ENCODE measurements around the gene SFTA2. TPM values are rescaled to one million over a fixed set of nuclear protein-coding genes. Genes with fewer than 3 reads are reported as not detected.

SFTA2 gene
- total and polyA plus RNA-seq, 2 experiments from 2014 or later = 8.8 TPM; not detected in 1

DNA sequence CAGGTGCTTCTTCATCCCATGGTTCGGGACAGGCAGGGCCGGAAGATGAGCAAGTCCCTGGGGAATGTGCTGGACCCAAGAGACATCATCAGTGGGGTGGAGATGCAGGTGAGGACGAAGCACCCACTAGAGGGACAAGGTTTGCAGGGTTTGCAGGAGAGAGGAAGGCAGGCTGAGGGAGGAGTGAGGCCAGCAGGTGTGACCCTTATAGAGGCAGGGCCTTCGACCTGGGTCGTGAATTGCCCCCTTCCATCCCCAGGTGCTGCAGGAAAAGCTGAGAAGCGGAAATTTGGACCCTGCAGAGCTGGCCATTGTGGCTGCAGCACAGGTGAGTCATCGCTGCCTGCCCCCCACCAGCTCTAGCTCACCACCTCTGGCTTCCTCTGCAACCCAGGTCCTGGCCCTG lies 9.5 kb downstream of the SFTA2 start:
- H3K27ac ChIP-seq = no peak overlapping the region
- DNase-seq (ENCODE audit: low spot score) = no peak
- no peaks in the 10 kb centered on the region for H4K20me1 ChIP-seq (ENCODE audit: insufficient read depth, poor library complexity, severe bottlenecking)
- no peak overlapping the region for H3K4me3 ChIP-seq
- no peak overlapping the region for H2AFZ ChIP-seq
- peaks cover 5% of the 10 kb centered on the region for H3K4me1 ChIP-seq (ENCODE audit: insufficient read depth)
- 87% methylated on average over 7 of the region's 7 CpGs for WGBS (ENCODE audit: low lambda C conversion rate, missing lambda C conversion rate)
- no peak overlapping the region for H3K4me2 ChIP-seq
- no peaks in the 10 kb centered on the region for H3K27me3 ChIP-seq
- H3K9me2 ChIP-seq (replicated peaks; ENCODE audit: insufficient read depth) = no peaks in the 10 kb centered on the region
- H3K9me3 ChIP-seq (ENCODE audit: low read depth) = no peaks in the 10 kb centered on the region
- H3K36me3 ChIP-seq (replicated peaks; ENCODE audit: insufficient read depth, low read depth) = no peaks in the 10 kb centered on the region
- TF ChIP-seq EZH2phosphoT487 (IDR thresholded peaks at IDR 0.05; ENCODE audit: low read depth, severe bottlenecking, unreplicated experiment) (no peak), EZH2 (IDR thresholded peaks at IDR 0.05; ENCODE audit: borderline replicate concordance) (no peak), CTCF (IDR thresholded peaks at IDR 0.05; ENCODE audit: poor library complexity) (no peak)
- no peaks in the 10 kb centered on the region for H3K79me2 ChIP-seq

DNA sequence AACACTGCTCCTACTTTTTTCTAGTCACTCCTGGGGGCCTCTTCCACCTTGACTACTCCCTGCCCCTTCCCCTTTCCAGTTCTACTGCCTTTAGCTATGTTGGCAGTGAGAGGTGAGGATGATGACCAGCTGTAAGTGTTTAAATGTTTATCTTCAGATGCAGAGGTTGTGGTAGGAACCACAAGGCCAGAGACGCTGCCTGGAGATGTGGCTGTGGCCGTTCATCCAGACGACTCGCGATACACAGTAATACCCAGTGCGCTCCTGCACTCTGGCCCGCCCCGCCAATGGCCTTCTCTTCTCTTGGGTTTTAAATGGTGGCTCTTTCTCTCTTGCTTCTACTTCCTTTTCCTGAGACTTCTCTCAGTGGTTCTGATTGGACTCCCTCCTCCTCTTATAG lies 13.3 kb downstream of the SFTA2 start:
- H3K4me1 ChIP-seq (ENCODE audit: insufficient read depth) = peaks cover 14% of the 10 kb centered on the region
- no peaks in the 10 kb centered on the region for H3K9me2 ChIP-seq (replicated peaks; ENCODE audit: insufficient read depth)
- 93% methylated on average over 8 of the region's 8 CpGs for WGBS (ENCODE audit: low lambda C conversion rate, missing lambda C conversion rate)

DNA sequence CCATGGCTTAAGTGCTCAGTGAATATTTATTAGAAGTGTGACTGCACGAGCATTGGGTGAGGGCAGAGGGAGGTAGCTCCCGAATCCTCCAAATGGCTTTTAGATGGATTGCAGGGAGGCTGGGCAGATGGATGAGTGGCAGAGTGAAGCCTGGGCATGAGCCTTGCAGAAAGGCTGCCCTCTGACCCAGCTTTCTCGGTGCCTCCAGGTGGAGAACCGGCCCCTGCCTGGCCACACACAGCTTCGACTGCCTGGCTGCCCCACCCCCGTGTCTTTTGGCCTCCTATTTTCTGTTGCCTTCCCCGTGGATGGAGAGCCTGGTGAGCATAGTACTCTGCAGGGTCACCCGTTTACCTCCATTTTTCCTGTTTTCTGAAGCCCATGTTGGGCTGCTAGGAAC lies 14.5 kb downstream of the SFTA2 start:
- Histone ChIP-seq H3K9me2 (replicated peaks; ENCODE audit: insufficient read depth) (no peaks in the 10 kb centered on the region), H3K4me3 (no peak overlapping the region), H3K79me2 (no peaks in the 10 kb centered on the region), H3K27ac (no peak overlapping the region), H2AFZ (no peak overlapping the region), H3K27me3 (no peaks in the 10 kb centered on the region), H3K9me3 (ENCODE audit: low read depth) (no peaks in the 10 kb centered on the region), H4K20me1 (ENCODE audit: insufficient read depth, poor library complexity, severe bottlenecking) (no peaks in the 10 kb centered on the region), H3K36me3 (replicated peaks; ENCODE audit: insufficient read depth, low read depth) (no peaks in the 10 kb centered on the region), H3K4me2 (no peak overlapping the region), H3K4me1 (ENCODE audit: insufficient read depth) (peaks cover 14% of the 10 kb centered on the region)
- WGBS (ENCODE audit: low lambda C conversion rate, missing lambda C conversion rate) = 97% methylated on average over 8 of the region's 8 CpGs
- TF ChIP-seq CTCF (IDR thresholded peaks at IDR 0.05; ENCODE audit: poor library complexity) (no peak), EZH2 (IDR thresholded peaks at IDR 0.05; ENCODE audit: borderline replicate concordance) (no peak), EZH2phosphoT487 (IDR thresholded peaks at IDR 0.05; ENCODE audit: low read depth, severe bottlenecking, unreplicated experiment) (no peak)
- DNase-seq (ENCODE audit: low spot score) = no peak

More for the DNA sequence above, 13.3 kb downstream of the SFTA2 start:
- Histone ChIP-seq H3K36me3 (replicated peaks; ENCODE audit: insufficient read depth, low read depth) (no peaks in the 10 kb centered on the region), H3K4me3 (no peak overlapping the region), H4K20me1 (ENCODE audit: insufficient read depth, poor library complexity, severe bottlenecking) (no peaks in the 10 kb centered on the region), H3K79me2 (no peaks in the 10 kb centered on the region), H3K27me3 (no peaks in the 10 kb centered on the region), H3K4me2 (no peak overlapping the region), H3K9me3 (ENCODE audit: low read depth) (no peaks in the 10 kb centered on the region), H2AFZ (no peak overlapping the region), H3K27ac (no peak overlapping the region)
- TF ChIP-seq CTCF (IDR thresholded peaks at IDR 0.05; ENCODE audit: poor library complexity) (no peak), EZH2phosphoT487 (IDR thresholded peaks at IDR 0.05; ENCODE audit: low read depth, severe bottlenecking, unreplicated experiment) (no peak), EZH2 (IDR thresholded peaks at IDR 0.05; ENCODE audit: borderline replicate concordance) (no peak)
- no peak for DNase-seq (ENCODE audit: low spot score)

DNA sequence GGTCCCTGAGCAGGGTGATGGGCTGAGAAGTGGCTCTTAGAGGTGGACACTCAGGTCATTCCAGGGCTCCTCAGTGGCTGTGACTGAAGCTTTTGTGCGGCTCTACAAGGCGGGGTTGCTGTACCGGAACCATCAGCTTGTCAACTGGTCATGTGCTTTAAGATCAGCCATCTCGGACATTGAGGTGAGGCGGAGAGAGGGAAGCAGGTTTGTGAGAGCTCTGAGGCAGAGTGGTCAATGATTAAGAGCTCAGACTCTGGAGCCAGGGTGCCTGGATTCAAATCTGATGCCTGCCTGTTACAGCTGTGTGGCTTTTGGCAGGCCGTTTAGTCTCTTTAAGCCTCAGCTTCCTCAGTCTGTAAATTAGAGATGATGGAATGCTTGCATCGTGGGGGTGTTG lies 14.9 kb downstream of the SFTA2 start:
- H3K4me3 ChIP-seq = no peak overlapping the region
- no peak overlapping the region for H3K27ac ChIP-seq
- no peaks in the 10 kb centered on the region for H3K36me3 ChIP-seq (replicated peaks; ENCODE audit: insufficient read depth, low read depth)
- H3K27me3 ChIP-seq = no peaks in the 10 kb centered on the region
- no peaks in the 10 kb centered on the region for H3K79me2 ChIP-seq
- no peak for TF ChIP-seq EZH2 (IDR thresholded peaks at IDR 0.05; ENCODE audit: borderline replicate concordance)
- TF ChIP-seq CTCF (IDR thresholded peaks at IDR 0.05; ENCODE audit: poor library complexity) = no peak
- TF ChIP-seq EZH2phosphoT487 (IDR thresholded peaks at IDR 0.05; ENCODE audit: low read depth, severe bottlenecking, unreplicated experiment) = no peak
- H3K9me3 ChIP-seq (ENCODE audit: low read depth) = no peaks in the 10 kb centered on the region
- H3K4me1 ChIP-seq (ENCODE audit: insufficient read depth) = peaks cover 14% of the 10 kb centered on the region
- H2AFZ ChIP-seq = no peak overlapping the region
- DNase-seq (ENCODE audit: low spot score) = no peak
- WGBS (ENCODE audit: low lambda C conversion rate, missing lambda C conversion rate) = 89% methylated on average over 7 of the region's 7 CpGs
- H4K20me1 ChIP-seq (ENCODE audit: insufficient read depth, poor library complexity, severe bottlenecking) = no peaks in the 10 kb centered on the region
- H3K9me2 ChIP-seq (replicated peaks; ENCODE audit: insufficient read depth) = no peaks in the 10 kb centered on the region
- H3K4me2 ChIP-seq = no peak overlapping the region
